ENCODE data around the gene ROBO3. TPM values are rescaled to one million over a fixed set of nuclear protein-coding genes. Genes with fewer than 3 reads are reported as not detected.

Gene ROBO3
- total and polyA plus RNA-seq, 4 donors: 2.1 to 63.0 (median 17.7) TPM

- ATAC-seq (ENCODE audit: low FRiP score): no peak
Observed at GRCh38 chr11:124840666-124841065, 24.6 kb upstream of the ROBO3 start.

GRCh38 chr11:124841201-124841600 lies 24.0 kb upstream of the ROBO3 start:
- intact Hi-C loops (cut with DNase I): no loop called here
- Histone ChIP-seq H3K27ac (ENCODE audit: low read depth in 1 of 2, low read length in 2 of 2) (no peak overlapping the region), H3K9me3 (ENCODE audit: control insufficient read depth, low read length) (no peaks in the 10 kb centered on the region), H3K4me3 (ENCODE audit: low read length in 2 of 2) (no peak overlapping the region), H3K27me3 (ENCODE audit: control insufficient read depth in 1 of 2, insufficient read depth in 2 of 2, low read length in 1 of 2) (peaks cover 0 to 3% of the 10 kb centered on the region in 2 donors), H3K4me1 (ENCODE audit: control insufficient read depth in 1 of 2, insufficient read depth in 2 of 2, low read length in 2 of 2) (no peaks in the 10 kb centered on the region), H3K36me3 (ENCODE audit: control insufficient read depth in 1 of 2, insufficient read depth in 2 of 2, low read length in 1 of 2) (no peaks in the 10 kb centered on the region)
- 61 to 62% methylated on average over 3 of the region's 3 CpGs for WGBS, 2 donors
- no peak for ATAC-seq (ENCODE audit: low FRiP score)
- DNase-seq: no peak

More at GRCh38 chr11:124840666-124841065, 24.6 kb upstream of the ROBO3 start:
- Histone ChIP-seq H3K9me3 (ENCODE audit: control insufficient read depth, low read length) (no peaks in the 10 kb centered on the region), H3K27me3 (ENCODE audit: control insufficient read depth in 1 of 2, insufficient read depth in 2 of 2, low read length in 1 of 2) (peaks cover 0 to 3% of the 10 kb centered on the region in 2 donors), H3K4me1 (ENCODE audit: control insufficient read depth in 1 of 2, insufficient read depth in 2 of 2, low read length in 2 of 2) (no peaks in the 10 kb centered on the region), H3K36me3 (ENCODE audit: control insufficient read depth in 1 of 2, insufficient read depth in 2 of 2, low read length in 1 of 2) (no peaks in the 10 kb centered on the region), H3K4me3 (ENCODE audit: low read length in 2 of 2) (no peak overlapping the region), H3K27ac (ENCODE audit: low read depth in 1 of 2, low read length in 2 of 2) (no peak overlapping the region)
- WGBS, 2 donors: 79 to 82% methylated on average over 1 of the region's 1 CpG
- DNase-seq: no peak
- intact Hi-C loops (cut with DNase I): no loop called here

GRCh38 chr11:124841840-124842239 lies 23.4 kb upstream of the ROBO3 start:
- Histone ChIP-seq H3K9me3 (ENCODE audit: control insufficient read depth, low read length) (no peaks in the 10 kb centered on the region), H3K36me3 (ENCODE audit: control insufficient read depth in 1 of 2, insufficient read depth in 2 of 2, low read length in 1 of 2) (no peaks in the 10 kb centered on the region), H3K27ac (ENCODE audit: low read depth in 1 of 2, low read length in 2 of 2) (no peak overlapping the region), H3K4me3 (ENCODE audit: low read length in 2 of 2) (no peak overlapping the region), H3K4me1 (ENCODE audit: control insufficient read depth in 1 of 2, insufficient read depth in 2 of 2, low read length in 2 of 2) (no peaks in the 10 kb centered on the region), H3K27me3 (ENCODE audit: control insufficient read depth in 1 of 2, insufficient read depth in 2 of 2, low read length in 1 of 2) (peaks cover 0 to 3% of the 10 kb centered on the region in 2 donors)
- 84 to 87% methylated on average over 2 of the region's 2 CpGs for WGBS, 2 donors
- DNase-seq (no peak), ATAC-seq (ENCODE audit: low FRiP score) (no peak)
- intact Hi-C loops (cut with DNase I): no loop called here

GRCh38 chr11:124842305-124842704 lies 22.9 kb upstream of the ROBO3 start:
- Histone ChIP-seq H3K9me3 (ENCODE audit: control insufficient read depth, low read length) (no peaks in the 10 kb centered on the region), H3K27ac (ENCODE audit: low read depth in 1 of 2, low read length in 2 of 2) (no peak overlapping the region), H3K4me3 (ENCODE audit: low read length in 2 of 2) (no peak overlapping the region), H3K27me3 (ENCODE audit: control insufficient read depth in 1 of 2, insufficient read depth in 2 of 2, low read length in 1 of 2) (peaks cover 0 to 3% of the 10 kb centered on the region in 2 donors), H3K36me3 (ENCODE audit: control insufficient read depth in 1 of 2, insufficient read depth in 2 of 2, low read length in 1 of 2) (no peaks in the 10 kb centered on the region), H3K4me1 (ENCODE audit: control insufficient read depth in 1 of 2, insufficient read depth in 2 of 2, low read length in 2 of 2) (no peaks in the 10 kb centered on the region)
- ATAC-seq (ENCODE audit: low FRiP score): no peak
- intact Hi-C loops (cut with DNase I): no loop called here
- DNase-seq: no peak
- WGBS, 2 donors: 63% methylated on average over 4 of the region's 4 CpGs

- intact Hi-C loops (cut with DNase I): no loop called here
- WGBS, 2 donors: 8 to 9% methylated on average over 8 of the region's 8 CpGs
Observed at GRCh38 chr11:124843616-124843910, 21.7 kb upstream of the ROBO3 start.

GRCh38 chr11:124844664-124845079 lies 20.6 kb upstream of the ROBO3 start:
- no peak for ATAC-seq (ENCODE audit: low FRiP score)

More at GRCh38 chr11:124843616-124843910, 21.7 kb upstream of the ROBO3 start:
- Histone ChIP-seq H3K27ac (ENCODE audit: low read depth in 1 of 2, low read length in 2 of 2) (no peak overlapping the region), H3K9me3 (ENCODE audit: control insufficient read depth, low read length) (no peaks in the 10 kb centered on the region), H3K36me3 (ENCODE audit: control insufficient read depth in 1 of 2, insufficient read depth in 2 of 2, low read length in 1 of 2) (no peaks in the 10 kb centered on the region), H3K4me3 (ENCODE audit: low read length in 2 of 2) (no peak overlapping the region), H3K4me1 (ENCODE audit: control insufficient read depth in 1 of 2, insufficient read depth in 2 of 2, low read length in 2 of 2) (no peaks in the 10 kb centered on the region), H3K27me3 (ENCODE audit: control insufficient read depth in 1 of 2, insufficient read depth in 2 of 2, low read length in 1 of 2) (peaks cover 0 to 3% of the 10 kb centered on the region in 2 donors)
- DNase-seq (no peak), ATAC-seq (ENCODE audit: low FRiP score) (no peak)

GRCh38 chr11:124846070-124846673 lies 19.1 kb upstream of the ROBO3 start:
- DNase-seq (no peak), ATAC-seq (ENCODE audit: low FRiP score) (no peak)
- Histone ChIP-seq H3K4me3 (ENCODE audit: low read length in 2 of 2) (no peak overlapping the region), H3K9me3 (ENCODE audit: control insufficient read depth, low read length) (no peaks in the 10 kb centered on the region), H3K27ac (ENCODE audit: low read depth in 1 of 2, low read length in 2 of 2) (no peak overlapping the region), H3K36me3 (ENCODE audit: control insufficient read depth in 1 of 2, insufficient read depth in 2 of 2, low read length in 1 of 2) (no peaks in the 10 kb centered on the region), H3K27me3 (ENCODE audit: control insufficient read depth in 1 of 2, insufficient read depth in 2 of 2, low read length in 1 of 2) (no peaks in the 10 kb centered on the region), H3K4me1 (ENCODE audit: control insufficient read depth in 1 of 2, insufficient read depth in 2 of 2, low read length in 2 of 2) (no peaks in the 10 kb centered on the region)
- intact Hi-C loops (cut with DNase I): no loop called here
- 8 to 11% methylated on average over 11 of the region's 11 CpGs for WGBS, 2 donors

More at GRCh38 chr11:124844664-124845079, 20.6 kb upstream of the ROBO3 start:
- H3K4me3 ChIP-seq (ENCODE audit: low read length in 2 of 2): no peak overlapping the region
- no peaks in the 10 kb centered on the region for H3K36me3 ChIP-seq (ENCODE audit: control insufficient read depth in 1 of 2, insufficient read depth in 2 of 2, low read length in 1 of 2)
- intact Hi-C loops (cut with DNase I): no loop called here
- peaks cover 0 to 3% of the 10 kb centered on the region in 2 donors for H3K27me3 ChIP-seq (ENCODE audit: control insufficient read depth in 1 of 2, insufficient read depth in 2 of 2, low read length in 1 of 2)
- no peaks in the 10 kb centered on the region for H3K4me1 ChIP-seq (ENCODE audit: control insufficient read depth in 1 of 2, insufficient read depth in 2 of 2, low read length in 2 of 2)
- no peaks in the 10 kb centered on the region for H3K9me3 ChIP-seq (ENCODE audit: control insufficient read depth, low read length)
- no peak for DNase-seq
- 8 to 10% methylated on average over 8 of the region's 8 CpGs for WGBS, 2 donors
- H3K27ac ChIP-seq (ENCODE audit: low read depth in 1 of 2, low read length in 2 of 2): no peak overlapping the region

- H3K4me1 ChIP-seq (ENCODE audit: control insufficient read depth in 1 of 2, insufficient read depth in 2 of 2, low read length in 2 of 2): no peaks in the 10 kb centered on the region
- H3K27me3 ChIP-seq (ENCODE audit: control insufficient read depth in 1 of 2, insufficient read depth in 2 of 2, low read length in 1 of 2): peaks cover 0 to 1% of the 10 kb centered on the region in 2 donors
- intact Hi-C loops (cut with DNase I): no loop called here
- H3K27ac ChIP-seq (ENCODE audit: low read depth in 1 of 2, low read length in 2 of 2): no peak overlapping the region
- no peak overlapping the region for H3K4me3 ChIP-seq (ENCODE audit: low read length in 2 of 2)
- H3K36me3 ChIP-seq (ENCODE audit: control insufficient read depth in 1 of 2, insufficient read depth in 2 of 2, low read length in 1 of 2): no peaks in the 10 kb centered on the region
- 45 to 54% methylated on average over 2 of the region's 2 CpGs for WGBS, 2 donors
- DNase-seq (no peak), ATAC-seq (ENCODE audit: low FRiP score) (no peak)
- no peaks in the 10 kb centered on the region for H3K9me3 ChIP-seq (ENCODE audit: control insufficient read depth, low read length)
Observed at GRCh38 chr11:124859171-124859570, 6.1 kb upstream of the ROBO3 start.

- no peak for DNase-seq
- Histone ChIP-seq H3K27me3 (ENCODE audit: control insufficient read depth in 1 of 2, insufficient read depth in 2 of 2, low read length in 1 of 2) (no peaks in the 10 kb centered on the region), H3K27ac (ENCODE audit: low read depth in 1 of 2, low read length in 2 of 2) (no peak overlapping the region), H3K4me1 (ENCODE audit: control insufficient read depth in 1 of 2, insufficient read depth in 2 of 2, low read length in 2 of 2) (no peaks in the 10 kb centered on the region), H3K9me3 (ENCODE audit: control insufficient read depth, low read length) (no peaks in the 10 kb centered on the region), H3K4me3 (ENCODE audit: low read length in 2 of 2) (no peak overlapping the region), H3K36me3 (ENCODE audit: control insufficient read depth in 1 of 2, insufficient read depth in 2 of 2, low read length in 1 of 2) (no peaks in the 10 kb centered on the region)
- no peak for ATAC-seq (ENCODE audit: low FRiP score)
- intact Hi-C loops (cut with DNase I): no loop called here
- 24 to 28% methylated on average over 4 of the region's 4 CpGs for WGBS, 2 donors
Observed at GRCh38 chr11:124861670-124862069, 3.6 kb upstream of the ROBO3 start.
